Stimulated activated CD4-positive, alpha-beta T cell treated with anti-CD3 and anti-CD28 coated beads, Interleukin-4, amount 100 ng/mL, for 48 hours (primary cell): ENCODE results near the gene CSNK2A3.
"Not testable (repeated sequence)": the region's sequence is repeated elsewhere in the genome, so short reads cannot be mapped to it uniquely, and the experiment has no call there.

Experiments used
- DNase-seq, 2 donors: peaks; one replicate each; pipeline ENCODE4 v3.0.0-alpha.2; 2020; ENCODE audit warnings: low read depth in 2 of 2

CSNK2A3 gene

GRCh38 chr11:11379661-11380060 is 26.6 kb upstream of the CSNK2A3 start:
- no peak for DNase-seq

DNA sequence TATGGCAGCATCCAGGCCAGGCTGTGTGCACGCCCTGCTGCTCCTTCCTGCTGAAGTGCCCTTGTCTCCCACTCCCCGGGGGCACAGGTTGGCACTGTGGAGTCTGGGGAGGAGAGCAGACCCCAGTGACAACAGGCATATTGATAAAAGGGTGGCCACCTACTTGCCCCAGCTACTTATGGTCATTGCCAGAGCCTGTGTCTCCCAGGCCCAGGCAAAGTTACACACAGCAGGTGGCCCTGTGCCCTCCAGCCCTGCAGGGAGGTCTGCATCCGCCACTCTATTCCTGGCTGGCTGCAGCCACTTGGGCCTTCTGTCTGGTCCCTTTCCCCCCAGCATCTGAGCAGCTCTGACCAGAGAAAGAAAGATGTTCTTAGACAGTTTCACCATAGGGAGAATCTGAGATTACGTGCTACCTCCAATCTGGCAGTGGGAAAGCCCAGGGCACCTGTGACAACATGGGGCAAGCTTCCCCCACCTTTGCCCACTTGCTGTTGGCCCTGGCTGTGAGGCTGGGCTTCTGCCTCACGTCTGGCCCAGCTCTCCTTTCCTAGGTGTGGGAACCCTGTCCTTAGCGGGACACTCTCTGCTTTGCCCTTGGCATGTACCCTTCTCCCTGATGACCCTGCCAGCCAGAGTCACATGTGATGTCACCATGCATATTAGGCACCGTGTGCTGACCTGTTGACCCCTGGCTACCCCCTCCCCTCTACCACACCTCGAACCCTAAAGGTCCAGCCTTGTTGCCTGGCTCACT is 25.3 kb upstream of the CSNK2A3 start:
- DNase-seq: no peak

DNA sequence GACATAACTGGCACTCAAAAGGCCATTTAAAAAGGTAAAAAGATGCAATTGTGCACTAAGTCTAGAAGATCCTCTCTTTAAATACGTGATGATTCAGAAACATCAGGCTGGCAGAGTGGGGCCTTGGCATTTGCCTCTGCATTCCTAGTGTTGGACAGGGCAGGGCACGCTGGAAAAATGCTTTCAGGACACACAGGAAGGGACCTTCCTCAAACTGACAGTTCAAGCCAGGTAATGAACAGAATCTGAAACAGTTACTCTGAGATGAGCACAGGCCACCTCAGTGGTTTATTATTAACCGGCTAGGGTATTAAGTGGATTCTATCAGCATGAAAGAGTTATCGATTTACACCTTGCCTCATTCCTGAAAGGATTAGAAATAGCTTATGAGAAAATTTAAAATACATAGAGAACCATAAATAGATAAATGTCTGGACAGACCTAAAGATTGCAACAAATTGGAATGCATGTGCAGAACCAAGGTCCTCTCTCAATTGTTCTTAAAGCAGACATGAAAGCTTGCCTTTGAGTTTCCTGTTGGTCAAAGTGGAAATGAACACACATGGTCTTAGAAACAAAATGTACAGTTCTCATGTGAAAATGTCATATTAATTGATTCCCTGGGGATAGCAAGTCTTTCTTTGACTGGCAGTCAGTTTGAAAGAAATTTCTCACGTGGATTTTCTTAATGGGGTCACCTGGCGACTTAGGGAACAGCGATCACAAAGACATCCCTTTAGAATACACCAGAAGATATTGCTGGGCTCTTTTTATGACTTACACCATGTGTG is 21.5 kb upstream of the CSNK2A3 start:
- no peak for DNase-seq

GRCh38 chr11:11373934-11374333 is 20.9 kb upstream of the CSNK2A3 start:
- no peak for DNase-seq

DNA sequence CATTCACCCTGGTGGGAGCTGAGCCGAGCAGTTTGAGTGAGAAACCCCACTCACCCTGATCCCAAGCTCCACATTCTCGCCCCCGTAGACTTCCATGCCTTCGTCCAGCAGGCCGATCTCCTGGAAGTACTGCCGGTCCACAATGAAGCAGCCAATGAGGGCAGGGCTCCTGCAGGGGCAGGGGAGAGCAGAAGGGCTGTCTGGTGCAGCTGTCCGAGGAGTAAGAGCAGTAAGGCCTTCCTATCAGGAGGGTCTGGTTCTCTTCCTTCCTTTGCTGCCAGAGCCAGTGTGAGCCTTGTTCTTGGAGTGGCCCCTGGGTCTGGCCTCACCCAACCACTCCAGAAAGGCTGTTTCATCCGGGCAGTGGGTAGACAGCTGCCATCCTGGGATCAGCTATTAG is 19.4 kb upstream of the CSNK2A3 start:
- no peak for DNase-seq

DNA sequence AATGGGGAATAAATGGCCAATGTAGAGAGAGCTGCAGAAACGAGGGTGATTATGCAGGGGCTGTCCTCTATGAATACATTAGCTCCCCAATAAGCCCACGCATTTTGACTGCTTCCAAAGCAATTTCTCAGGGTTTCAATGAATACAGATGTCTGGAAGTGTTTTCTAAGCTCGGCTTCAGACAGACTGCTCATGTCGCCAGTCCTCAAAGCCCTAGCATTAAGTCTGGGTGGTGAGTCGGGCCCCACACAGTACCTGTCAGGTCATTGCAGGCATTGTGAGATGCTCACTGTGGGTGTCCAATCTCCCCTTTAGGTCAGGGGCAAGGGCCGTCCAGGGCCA is 17.9 kb upstream of the CSNK2A3 start:
- no peak for DNase-seq

DNA sequence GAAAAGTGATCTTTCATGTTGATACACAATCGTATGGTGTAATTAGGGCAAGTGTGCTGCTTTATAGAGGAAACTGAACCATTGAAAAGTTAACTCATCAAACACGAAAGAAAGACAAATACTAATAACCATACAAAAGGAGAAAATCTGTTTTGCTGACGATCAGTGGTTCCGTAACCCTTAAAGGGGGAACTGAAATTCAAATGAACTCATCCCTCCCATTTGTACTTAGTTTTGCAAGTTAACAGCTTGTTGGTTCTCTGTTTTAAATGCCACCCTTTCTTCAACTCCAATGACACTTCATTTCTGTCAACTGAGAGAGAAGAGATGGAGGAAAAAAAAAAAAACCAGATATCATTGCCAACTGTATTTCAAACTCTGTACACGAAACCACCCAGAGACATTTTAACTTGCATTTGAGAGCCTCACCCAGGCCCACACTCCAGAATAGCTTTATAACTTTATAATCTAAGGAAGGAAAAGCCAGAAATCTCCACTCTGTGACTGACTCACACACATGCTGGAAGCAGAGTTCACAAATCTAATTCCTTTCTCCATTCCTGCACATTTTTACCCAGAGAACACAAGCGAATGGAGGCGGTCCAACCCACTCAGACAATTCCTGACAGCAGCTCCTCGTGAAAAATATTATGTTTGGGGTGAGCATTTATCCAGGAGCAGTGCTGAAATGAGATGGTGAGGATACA is 17.4 kb upstream of the CSNK2A3 start:
- DNase-seq: no peak

DNA sequence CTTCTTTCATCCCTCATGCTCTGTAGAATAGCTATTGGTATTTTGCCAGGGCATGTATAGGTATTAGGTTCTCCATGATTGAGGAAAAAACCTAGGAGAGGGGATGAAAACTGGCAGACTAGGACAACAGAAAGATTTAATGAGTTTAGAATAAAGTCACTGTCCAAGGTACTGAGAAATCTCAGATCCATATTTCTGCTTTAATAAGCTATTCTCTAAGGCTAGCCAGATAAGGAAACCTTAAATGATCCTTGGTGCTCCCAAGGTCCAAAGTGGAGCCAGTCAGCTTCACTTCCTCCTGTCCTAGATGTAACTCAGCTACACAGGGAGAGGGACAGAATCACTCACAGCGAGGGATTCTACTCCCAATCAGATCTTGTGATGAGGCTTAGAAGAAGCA is 13.7 kb upstream of the CSNK2A3 start:
- DNase-seq: no peak

GRCh38 chr11:11363674-11364073 is 10.6 kb upstream of the CSNK2A3 start:
- DNase-seq: no peak

DNA sequence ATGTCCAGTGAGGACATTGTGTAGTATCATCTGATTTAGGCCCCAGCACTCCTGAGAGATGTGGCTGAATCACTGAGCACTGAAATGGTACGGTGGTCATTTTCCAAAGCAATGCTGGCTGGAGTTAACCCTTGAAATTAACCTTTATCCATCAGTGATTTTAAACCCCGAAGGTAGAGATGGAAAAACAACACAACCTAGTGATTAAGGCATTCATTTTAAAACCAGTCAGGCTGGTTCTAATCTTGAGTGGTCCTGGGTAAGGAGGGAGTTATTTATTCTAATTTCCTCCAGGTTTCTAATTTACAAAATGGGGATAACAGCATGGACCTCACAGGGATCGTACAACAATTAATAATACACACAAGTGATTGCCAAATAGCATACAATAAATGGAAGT is 6.6 kb upstream of the CSNK2A3 start:
- DNase-seq: no peak

GRCh38 chr11:11356842-11357241 is 3.8 kb upstream of the CSNK2A3 start:
- DNase-seq: no peak

- DNase-seq: not testable (repeated sequence)
These were observed 1.2 kb downstream of the CSNK2A3 start for GRCh38 chr11:11351851-11352250.

DNA sequence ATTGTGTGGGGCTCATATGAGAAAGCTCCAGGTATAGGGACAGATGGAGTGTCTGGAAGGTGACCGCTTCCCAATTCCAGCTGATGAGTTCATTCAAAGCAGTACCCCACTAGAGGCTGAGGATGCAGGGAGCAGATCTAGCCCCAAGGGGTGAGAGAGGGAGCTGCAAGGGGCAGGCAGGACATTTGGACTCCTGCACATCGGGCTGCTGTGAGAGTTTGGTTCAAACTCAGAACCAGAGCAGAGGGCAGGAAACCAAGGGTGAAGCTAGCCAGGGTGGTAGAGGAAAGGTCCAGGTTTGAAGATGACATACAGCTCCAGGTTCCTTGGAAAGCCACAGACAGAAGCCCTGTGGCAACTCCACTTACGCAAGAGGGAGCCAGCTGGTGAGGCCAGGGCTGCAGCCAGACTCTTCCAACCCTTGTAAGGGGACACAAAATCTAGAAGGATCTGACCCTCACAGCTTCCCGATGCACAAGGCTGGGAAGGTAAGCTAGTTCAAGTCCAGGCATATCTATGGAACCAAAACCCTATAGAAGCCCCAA is 1.9 kb downstream of the CSNK2A3 start:
- no peak for DNase-seq

DNA sequence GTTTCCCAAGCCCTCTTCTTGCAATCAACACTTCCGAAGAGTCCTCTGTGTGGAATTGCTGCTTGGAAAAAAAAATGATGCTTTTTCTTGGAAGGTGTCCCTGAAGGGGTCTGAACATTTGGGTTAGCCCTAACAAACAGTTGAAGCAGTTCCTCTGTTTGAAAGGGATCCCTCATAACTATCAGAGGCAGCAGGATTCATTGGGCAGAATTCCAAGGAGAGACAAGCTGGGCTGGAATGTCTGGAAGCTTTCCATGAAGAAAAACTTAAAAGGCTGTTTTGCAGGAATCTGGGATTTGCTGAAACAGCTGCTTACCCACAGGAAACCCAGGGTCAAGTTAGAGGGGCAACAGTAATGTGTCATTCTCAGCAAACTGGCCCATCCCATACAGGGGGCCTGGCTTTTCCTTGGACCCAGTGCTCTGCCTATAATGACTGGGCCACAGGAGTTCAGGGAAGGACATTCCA is 3.1 kb downstream of the CSNK2A3 start:
- no peak for DNase-seq

DNA sequence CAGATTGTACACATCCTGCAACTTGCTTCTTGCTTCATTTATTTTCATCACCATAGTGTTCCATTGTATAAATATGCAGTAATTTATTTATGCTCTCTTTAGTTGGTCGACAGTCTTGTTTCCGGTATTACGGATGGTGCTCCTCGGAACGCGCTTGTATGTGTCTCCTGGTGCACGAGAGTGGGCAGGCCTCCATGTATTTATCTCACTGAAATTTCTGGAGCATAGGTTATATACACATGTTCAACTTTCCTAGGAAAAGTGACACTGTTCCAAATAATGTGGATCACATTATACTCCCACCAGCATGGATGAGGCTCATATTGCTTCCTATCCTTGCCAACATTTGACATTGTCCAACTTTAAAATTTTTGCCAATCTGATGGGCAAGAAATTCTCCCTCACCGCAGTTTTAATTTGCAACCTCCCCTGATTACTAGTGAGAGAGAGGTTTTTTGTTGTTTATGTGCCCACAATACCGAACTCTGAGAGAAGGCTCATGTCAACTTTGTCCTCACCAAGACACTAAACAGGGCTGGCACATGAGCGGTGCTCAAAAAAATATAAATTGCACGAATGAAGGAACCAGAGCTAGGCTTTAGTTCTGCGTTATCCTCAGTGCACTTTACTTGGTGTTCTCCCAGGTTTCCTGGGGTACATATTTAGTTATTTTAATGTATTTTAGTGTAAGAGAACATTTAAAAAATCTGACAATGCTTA is 3.8 kb downstream of the CSNK2A3 start:
- DNase-seq: no peak

DNA sequence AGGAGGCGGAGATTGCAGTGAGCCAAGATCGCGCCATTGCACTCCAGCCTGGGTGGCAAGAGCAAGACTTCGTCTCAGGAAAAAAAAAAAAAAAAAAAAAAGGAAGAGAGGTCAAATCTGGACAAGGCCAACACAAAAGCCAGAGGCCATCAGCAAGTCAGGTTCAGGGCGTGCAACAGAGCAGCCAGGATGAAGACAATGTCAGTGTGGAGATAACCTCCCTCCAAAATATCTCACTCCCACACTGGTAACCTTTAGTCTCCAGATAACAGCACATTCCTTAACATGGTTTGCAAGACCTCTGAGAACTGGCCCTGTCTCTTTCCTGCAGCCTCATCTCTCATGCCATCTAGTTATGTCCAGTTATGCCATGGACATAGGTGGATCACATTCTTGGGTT is 4.7 kb downstream of the CSNK2A3 start:
- no peak for DNase-seq

DNA sequence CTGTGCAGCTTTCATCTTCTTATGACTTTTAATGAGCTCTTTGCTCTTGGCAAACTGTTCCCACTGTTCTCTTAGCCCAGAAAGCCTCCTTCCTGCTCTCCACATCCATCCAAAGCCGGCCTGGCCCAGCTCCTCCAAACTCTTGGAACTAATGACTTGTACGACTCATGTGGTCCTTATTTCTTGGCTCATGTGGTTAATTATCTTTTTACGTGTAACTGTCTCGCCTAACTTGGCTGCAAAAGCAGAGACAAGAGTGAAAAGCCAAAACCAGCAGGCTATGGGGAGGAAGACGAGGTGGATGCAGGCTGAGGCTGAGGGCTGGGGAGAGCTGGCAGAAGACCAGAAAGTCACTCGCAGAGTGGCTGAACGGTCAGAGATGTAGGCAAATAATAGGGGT is 5.5 kb downstream of the CSNK2A3 start:
- DNase-seq: no peak

GRCh38 chr11:11346303-11346702 is 6.7 kb downstream of the CSNK2A3 start:
- DNase-seq: no peak

- DNase-seq: no peak
These were observed 8.0 kb downstream of the CSNK2A3 start for GRCh38 chr11:11345099-11345498.

GRCh38 chr11:11344045-11344444 is 9.0 kb downstream of the CSNK2A3 start:
- DNase-seq: no peak

- no peak for DNase-seq
These were observed 14.7 kb downstream of the CSNK2A3 start for GRCh38 chr11:11338304-11338703.

DNA sequence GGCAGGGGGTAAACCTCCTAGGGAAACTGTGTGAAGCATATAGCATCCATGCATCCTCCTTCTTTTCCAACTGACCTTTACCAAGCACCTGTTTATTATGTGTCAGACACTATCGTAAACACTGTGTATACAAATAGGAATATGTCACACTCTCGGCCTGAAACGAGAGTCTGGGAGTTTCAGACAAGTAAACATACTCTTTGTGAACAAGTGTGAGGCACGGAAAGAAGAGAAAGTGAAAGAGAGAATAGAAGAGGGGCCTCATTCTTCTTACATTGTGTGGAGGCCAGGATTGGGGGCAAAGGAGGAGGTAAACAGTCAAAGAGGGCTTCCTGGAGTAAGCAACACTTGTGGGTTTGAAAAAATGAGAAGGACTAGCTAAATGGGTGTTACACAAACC is 16.4 kb downstream of the CSNK2A3 start:
- no peak for DNase-seq
